ENCODE data around the gene SESTD1. TPM values are rescaled to one million over a fixed set of nuclear protein-coding genes. Genes with fewer than 3 reads are reported as not detected.

Gene SESTD1
- total and polyA plus RNA-seq, 2 of the 8 experiments (the other 6 are each of a cell fraction or from before 2014, with no cell fraction given): 5.2 to 49.6 TPM

DNA sequence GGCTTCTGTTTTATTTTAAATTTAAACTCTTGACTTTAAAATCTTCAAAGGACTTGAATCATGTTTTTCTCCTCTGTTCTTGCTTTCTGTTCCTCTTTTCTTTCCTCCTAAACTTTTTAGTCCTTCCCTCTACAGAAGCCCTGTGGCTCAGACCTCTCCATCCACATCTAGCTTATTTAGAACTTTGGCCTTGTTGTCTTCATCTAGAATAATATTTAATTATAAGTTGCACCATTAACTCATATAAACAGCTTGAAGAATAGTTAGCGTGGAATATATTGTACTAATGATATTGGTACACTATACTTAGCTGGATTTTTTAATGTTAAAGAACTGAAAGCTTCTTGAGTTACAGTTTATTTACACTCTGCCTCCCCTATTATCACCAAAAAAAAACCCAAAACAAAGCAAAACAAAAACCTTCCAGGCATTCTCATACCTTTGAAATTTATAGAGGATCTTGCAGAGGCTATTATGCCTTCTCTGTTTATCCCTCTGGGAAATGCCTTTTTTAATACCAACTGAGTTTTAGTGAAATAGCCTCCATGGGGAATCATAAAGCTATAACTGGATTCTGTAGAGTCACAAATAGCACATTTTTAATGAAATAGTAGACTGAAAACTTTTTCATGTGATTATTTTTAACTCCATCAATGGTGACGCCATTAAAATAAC lies 205.5 kb downstream of the SESTD1 start:
- Histone ChIP-seq H2BK20ac (ENCODE audit: low read length) (no peak overlapping the region), H4K5ac (ENCODE audit: insufficient read length, low read depth, low read length) (no peak overlapping the region), H2BK15ac (ENCODE audit: low read length) (no peak overlapping the region), H3K23me2 (ENCODE audit: low read depth, low read length) (no peaks in the 10 kb centered on the region), H3K27me3 (replicated peaks in 1 of 4; ENCODE audit: control insufficient read depth in 3 of 4, extremely low read depth in 1 of 4, insufficient read depth in 3 of 4, low read length in 3 of 4) (no peaks in the 10 kb centered on the region), H4K8ac (ENCODE audit: extremely low read depth, insufficient read depth, low read length) (no peak overlapping the region), H2BK5ac (ENCODE audit: low read depth, low read length) (no peak overlapping the region), H3K4me1 (replicated peaks in 1 of 4; ENCODE audit: control insufficient read depth in 3 of 4, insufficient read depth in 4 of 4, low read length in 3 of 4) (peaks cover 0 to 7% (median 5%) of the 10 kb centered on the region in 4 experiments; a peak in 2 of 7 replicates), H2AFZ (ENCODE audit: low read length) (no peak overlapping the region), H3K4me3 (ENCODE audit: extremely low read depth in 1 of 4, insufficient read depth in 2 of 4, low read depth in 3 of 4, low read length in 4 of 4) (no peak overlapping the region), H3K79me1 (ENCODE audit: low read depth, low read length) (no peaks in the 10 kb centered on the region), H3K36me3 (ENCODE audit: control insufficient read depth in 2 of 4, insufficient read depth in 4 of 4, low read length in 3 of 4) (no peaks in the 10 kb centered on the region), H3K23ac (ENCODE audit: insufficient read length) (no peak overlapping the region), H2AK5ac (ENCODE audit: low read depth, low read length) (no peak overlapping the region), H3K9ac (replicated peaks in 1 of 4; ENCODE audit: extremely low read depth in 1 of 4, low read depth in 3 of 4, low read length in 3 of 4) (no peak overlapping the region), H3K79me2 (ENCODE audit: control insufficient read depth in 1 of 2, insufficient read depth in 2 of 2, low read length in 2 of 2) (no peaks in the 10 kb centered on the region), H3K18ac (ENCODE audit: extremely low read depth, low read length) (no peak overlapping the region), H3K9me3 (ENCODE audit: insufficient read depth in 2 of 2, low read depth in 1 of 2, low read length in 1 of 2) (no peaks in the 10 kb centered on the region), H2BK12ac (ENCODE audit: low read depth, low read length) (no peak overlapping the region), H3K4me2 (ENCODE audit: insufficient read depth in 1 of 2, low read depth in 2 of 2, low read length in 2 of 2) (0 out of 4 replicates have a peak overlapping the region, but pooled peaks of 1 of the 2 experiments have one; percentile 16), H3K4ac (replicated peaks; ENCODE audit: insufficient read length, low read depth, low read length) (no peak overlapping the region), H4K91ac (replicated peaks; ENCODE audit: insufficient read length, low read length) (no peak overlapping the region), H3K14ac (ENCODE audit: insufficient read length) (no peak overlapping the region), H3K56ac (replicated peaks; ENCODE audit: insufficient read length, low read depth, low read length) (no peak overlapping the region), H3K27ac (ENCODE audit: low read depth, low read length) (no peak overlapping the region), H2BK120ac (replicated peaks; ENCODE audit: low read depth, low read length) (no peak overlapping the region), H4K20me1 (replicated peaks in 1 of 2; ENCODE audit: control insufficient read depth in 1 of 2, insufficient read depth in 2 of 2, low read length in 2 of 2) (no peaks in the 10 kb centered on the region)
- ChIA-PET POLR2A (ENCODE audit: partially characterized antibody) (no interaction called here), CTCF (ENCODE audit: partially characterized antibody) (interaction anchor here (1.1 to 1.3 kb wide), 3 partner anchors 9 to 25 kb away, joined by 3 read pairs; partner anchors contain the start of gene CCDC141)
- DNase-seq (ENCODE audit: low read depth in 1 of 2, low spot score in 2 of 2): no peak
- 79% methylated on average over 2 of the region's 2 CpGs; no CpG with 5 or more reads in 1 of the 2 experiments for WGBS, 2 experiments (ENCODE audit: extremely low coverage in 1 of 2, insufficient coverage in 1 of 2, insufficient read length in 1 of 2, insufficient replicate concordance in 2 of 2, low coverage in 1 of 2, low lambda C conversion rate in 2 of 2, missing lambda C conversion rate in 1 of 2)
- no peak for FAIRE-seq
- TF ChIP-seq GTF2F1 (IDR thresholded peaks at IDR 0.05; ENCODE audit: borderline replicate concordance, low read depth, low read length): no peak
